GM19452 (cell line): ENCODE results near the gene LHX5.

Experiments used
- ATAC-seq: cut with Tn5 transposase; IDR thresholded peaks from one replicate; pipeline ENCODE4 v1.9.1; 2021; ENCODE audit not compliant: unreplicated experiment

The LHX5 gene

DNA sequence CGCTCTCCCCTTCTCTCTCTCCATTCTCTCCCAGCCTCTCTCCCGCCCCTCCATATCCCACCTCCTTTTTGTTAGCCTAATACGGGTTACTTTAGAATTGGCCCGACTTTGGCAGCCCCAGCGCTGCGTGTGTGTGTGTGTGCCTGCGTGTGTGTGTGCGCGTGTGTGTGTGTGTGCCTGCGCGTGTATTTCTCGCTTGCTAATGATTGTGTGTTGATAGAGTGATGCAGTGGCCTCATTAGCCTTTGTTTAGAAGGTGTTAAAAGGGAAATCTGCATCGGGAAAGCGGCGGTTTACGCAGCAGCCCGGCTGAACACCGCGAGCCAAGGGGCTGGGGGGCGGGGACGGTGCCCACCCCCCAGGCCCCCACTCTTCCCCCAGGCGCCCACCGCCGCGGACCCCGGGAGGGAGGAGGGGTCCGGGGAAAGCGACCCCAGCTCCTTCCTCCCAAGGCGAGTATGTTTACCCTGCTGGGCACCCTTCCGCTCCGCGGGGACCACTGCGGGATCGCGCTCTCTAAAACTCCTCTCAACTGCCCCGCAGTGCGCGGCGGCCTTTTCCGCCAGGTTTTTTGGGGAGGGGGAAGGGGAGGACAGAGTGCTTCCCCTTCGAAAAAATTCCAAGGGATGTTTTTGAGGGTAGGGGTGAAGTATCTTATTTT is 6.8 kb upstream of the LHX5 start:
- ATAC-seq, result no peak

DNA sequence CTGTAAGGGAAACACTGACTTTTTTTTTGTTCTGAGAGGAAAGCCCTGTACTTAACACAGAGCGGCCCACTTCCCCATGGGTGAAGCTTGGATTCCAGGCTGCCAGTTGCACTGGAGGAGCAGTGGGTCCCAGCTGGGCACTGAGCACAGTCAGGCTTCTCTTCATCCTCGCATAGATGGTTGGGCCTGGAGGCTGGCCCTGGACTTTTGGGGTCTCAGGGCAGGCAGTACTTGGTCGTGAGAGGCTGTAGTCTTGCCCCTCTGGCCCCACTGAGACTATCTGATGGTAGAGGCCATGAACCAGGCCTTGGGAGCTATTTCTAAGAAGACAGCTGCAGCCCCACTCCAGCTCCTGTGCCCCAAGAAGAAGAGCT is 6.2 kb upstream of the LHX5 start:
- ATAC-seq, result no peak

DNA sequence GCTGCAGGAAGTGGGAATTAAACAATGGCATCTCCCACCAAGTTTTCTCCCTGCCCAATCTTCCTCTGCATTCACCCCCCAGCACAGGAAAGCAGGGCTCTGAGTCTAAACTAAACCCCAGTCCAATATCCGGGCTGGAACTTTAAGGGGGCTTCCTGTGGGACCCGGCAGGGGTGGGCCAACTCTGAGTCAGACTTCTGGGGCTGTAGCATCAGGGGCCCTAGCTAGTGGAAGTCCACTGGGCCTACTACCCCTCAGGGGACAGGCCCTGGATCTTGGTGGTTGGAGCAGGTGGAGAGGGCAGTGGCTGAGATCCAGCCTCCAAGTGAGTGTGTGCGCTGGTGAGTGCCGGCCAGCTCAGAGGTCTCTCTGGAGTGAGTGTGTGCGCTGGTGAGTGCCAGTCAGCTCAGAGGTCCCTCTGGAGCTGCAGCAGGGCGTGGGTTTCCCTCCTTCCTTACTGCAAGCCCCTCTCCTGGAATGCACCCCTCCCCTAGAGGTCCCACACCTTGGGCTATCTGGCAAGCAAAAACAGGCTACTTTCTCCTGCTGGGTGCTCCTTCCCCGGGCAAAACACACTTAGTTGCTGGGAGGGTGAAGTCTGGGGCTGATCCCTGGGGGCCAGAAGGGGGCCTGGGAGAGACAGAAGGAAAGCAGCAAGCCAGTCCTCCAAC is 5.6 kb upstream of the LHX5 start:
- ATAC-seq, result no peak

DNA sequence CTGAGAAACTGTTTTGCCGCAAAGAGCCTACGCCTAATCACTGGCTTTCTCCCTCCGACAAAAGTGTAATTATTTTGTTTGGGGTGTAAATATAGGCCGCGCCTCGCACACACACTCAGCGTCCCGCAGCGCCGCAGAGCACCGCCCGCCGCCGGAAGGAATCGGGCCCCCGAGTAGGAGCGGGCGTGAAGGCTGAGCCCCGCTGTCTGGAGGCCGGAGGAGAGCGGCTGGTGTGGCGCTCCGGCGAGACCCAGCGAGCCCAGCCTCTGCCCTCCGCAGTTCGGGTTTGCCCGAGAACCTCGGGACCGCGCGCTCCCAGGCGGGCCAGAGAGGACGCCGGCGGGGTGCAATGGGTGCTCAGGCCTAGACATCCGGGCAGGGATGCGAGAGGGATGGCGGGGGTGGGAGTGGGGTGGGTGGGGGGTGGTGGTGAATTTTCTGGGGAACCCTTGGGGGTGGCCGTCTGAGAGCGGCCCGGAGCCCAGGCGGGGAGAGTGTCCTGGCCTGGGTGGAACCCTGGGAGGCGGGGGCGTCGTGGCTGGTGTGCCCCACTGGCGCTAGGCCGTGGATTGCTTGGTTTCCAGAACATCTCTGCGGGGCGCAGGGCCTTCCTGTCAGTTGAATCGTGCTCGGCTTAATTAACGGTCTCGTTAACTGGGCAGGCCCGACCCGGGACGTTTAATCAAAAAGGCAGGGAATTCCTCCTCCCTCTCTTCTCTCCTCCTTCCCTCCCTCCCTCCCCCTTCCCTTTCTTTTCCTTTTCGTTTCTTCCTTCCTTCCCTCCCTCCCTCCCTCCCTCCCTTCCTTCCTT is 4.7 kb upstream of the LHX5 start:
- no peak for ATAC-seq

DNA sequence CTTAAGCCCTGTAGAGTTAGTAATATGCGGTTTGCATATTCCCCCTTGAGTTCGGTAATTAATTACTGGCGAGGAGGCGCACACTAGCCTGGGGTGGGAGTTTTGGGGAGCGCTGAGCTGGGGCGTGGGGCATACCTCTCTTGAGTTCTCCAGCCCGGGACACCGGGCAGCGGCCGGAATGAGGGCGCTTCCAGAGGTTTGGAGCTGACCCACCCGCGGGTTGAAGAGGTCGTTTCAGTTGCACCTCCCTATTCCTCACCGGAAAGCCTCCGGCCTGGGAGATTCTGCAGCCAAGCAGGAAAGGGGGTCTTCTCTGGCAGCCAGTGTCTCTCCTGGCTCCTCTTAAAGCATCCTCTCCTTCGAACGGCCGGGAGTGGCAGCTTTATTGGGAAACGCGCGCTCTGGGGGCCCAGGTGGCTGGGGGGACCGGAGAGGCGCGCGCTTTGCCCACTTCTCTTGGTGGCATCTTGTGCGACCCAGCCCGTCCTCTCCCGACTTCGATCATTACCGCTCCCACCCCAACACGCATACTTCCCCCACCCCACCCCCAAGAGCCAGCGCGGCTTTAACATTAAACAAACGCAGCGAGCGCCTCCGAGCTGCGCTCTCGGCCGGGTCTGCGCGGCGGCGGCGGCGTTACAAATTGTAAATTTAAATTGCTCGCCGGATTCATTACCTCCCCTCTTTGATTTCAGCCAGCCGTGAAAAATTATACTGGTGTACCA is 3.9 kb upstream of the LHX5 start:
- ATAC-seq, result no peak

DNA sequence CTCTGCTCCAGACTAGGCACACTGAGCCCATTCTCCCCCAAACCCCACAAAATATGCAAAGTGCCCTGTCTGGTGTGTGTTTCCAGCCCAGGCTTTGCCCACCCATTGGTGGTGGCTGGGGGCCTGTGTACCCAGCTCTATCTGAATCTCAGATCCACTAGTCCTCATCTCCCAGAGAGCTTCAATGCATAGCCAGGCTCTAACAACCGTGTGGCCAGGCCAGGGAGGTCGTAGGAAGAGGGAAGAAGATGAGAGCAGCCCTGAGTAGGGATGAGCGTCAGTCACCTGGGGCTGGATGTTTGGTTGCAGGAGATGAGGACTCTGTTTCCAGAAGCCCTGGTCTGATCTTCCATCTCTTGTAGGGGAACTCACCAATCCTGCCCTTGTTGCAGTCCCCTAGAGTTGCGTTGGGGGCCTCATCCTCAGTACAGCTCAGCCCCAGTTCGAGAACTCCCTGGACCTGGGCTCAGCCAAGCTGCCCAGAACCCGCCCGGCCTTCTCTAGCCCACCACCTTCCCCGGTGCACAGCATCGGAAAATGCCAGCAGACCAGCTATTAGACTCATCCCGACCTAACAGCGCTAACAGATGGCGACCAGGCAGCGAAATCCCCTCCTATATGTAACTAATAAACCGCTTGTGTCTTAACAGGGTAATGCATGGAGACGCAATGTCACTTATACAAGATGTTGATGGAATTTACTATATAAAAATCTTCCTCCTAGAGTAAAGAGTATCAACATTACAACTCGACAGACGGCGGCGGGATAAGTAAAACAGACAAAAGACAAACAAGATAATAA is 3.2 kb upstream of the LHX5 start:
- no peak for ATAC-seq

DNA sequence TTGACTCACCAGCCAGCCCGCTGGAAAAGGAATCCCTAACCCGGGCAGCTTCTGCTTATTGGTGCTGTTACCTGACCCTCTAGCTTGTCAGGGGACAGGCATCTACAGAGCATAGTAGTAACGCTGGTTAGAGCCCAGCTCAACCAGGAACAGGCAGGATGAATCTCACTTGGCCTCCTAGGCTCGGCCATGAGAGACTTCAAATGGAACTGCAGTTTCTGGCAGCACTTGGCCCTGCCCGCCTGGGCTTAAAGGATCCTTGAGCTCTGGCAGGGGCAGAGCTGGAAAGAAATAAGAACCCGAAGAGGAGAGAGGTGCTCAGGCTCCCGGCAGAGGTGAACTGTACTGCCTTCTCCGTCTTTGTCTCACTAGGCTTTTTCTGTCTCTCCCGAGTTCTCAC is 2.3 kb upstream of the LHX5 start:
- ATAC-seq, result no peak

DNA sequence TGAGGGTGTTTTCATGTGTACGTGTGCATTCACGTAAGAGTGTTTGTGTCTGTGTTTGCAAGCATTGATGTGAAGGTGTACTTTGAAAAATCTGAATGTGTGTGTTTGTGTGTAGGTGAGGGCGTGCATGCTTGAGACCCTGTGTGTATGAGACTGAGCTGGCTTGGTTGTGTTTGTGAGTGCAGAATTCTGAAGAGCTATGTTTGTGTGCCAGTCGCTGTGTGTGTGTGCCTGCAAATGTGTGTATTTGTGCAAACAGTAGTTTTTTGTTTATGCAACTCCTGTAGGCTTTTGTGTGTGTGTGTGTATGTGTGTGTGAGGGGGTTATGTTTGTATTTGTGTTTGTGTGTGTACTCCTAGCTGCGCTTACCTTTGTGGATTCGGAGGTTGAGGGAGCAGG is 1.7 kb upstream of the LHX5 start:
- no peak for ATAC-seq

DNA sequence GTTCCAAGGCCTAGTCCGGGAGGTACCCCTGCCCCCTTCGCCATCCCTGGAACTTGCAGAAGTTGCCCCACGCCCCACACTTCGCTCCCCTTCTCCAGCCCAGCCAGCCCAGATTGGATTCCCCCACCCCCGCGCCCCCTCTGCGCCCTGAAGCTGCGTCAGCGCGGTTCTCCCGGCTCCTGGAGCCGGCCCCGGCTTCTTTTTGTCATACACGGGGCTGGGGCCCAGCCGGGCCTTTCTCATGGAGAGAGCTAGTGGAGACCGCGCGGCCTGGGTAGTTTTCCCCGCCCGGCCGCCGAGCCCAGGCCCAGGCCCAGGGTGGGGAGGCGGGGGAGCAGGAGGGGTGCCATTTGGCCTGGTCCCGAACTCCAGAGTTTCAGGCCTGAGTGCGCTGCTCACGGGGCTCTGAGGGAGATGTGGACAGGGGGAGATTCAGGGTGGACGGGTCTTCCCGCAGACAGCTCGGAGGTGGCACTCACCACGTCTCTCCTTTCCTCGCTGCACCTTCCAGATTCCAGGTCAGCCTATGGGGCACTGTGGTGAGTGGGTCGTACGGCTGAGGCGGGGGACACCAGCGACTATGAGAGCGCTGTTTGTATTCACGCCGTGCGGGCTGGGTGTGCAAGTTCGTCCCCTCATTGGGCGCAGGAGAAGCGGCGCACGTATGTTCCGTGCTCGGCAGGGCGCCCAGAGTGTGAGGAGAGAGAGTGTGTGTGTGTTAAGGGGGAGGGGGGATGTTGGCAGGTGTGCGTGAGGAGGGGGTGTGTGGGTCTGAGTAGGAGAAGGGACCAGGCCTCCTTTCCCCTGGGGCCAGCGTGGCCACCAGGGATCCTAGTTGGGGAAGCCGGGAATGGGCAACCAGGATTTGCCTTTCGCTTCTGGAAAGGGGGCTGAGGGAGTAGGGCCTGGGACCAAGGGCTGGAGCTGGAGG is 785 bp upstream of the LHX5 start:
- no peak for ATAC-seq

DNA sequence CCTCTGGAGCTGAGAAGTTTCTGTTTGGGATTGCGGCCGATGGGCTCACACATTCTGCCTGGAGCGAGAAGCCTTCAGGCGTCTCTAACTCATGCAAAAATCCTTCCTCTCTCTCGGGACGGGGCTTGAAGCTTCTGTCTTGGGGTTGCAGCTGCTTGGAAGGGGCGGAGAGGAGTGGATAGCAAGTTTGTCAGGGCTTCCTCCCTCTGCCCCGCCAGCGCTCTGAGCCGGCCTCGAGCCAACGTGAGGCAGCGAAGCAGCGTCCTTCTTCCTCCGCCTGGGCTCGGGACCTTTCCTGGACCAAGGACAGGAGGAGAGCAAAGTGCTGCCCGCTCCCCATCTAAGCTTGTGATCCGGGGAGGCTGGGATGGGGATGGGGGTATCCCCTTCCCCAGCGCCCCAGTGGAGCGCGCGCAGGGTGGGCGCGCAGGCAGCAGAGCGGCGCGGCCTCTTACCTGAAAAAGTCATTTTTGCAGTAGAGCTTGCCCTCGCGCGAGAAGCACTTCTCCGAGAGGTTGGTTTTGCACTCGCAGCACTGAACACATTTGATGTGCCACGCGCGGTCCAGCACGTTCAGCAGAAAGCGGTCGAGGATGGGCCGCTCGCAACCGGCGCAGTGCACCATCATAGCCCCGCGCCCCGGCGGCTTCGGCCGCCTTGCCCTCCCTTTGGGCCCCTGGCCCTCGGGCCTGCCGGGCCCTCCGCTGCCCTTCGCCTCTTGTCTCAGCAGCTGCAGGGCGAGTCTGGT is 626 bp downstream of the LHX5 start:
- no peak for ATAC-seq

DNA sequence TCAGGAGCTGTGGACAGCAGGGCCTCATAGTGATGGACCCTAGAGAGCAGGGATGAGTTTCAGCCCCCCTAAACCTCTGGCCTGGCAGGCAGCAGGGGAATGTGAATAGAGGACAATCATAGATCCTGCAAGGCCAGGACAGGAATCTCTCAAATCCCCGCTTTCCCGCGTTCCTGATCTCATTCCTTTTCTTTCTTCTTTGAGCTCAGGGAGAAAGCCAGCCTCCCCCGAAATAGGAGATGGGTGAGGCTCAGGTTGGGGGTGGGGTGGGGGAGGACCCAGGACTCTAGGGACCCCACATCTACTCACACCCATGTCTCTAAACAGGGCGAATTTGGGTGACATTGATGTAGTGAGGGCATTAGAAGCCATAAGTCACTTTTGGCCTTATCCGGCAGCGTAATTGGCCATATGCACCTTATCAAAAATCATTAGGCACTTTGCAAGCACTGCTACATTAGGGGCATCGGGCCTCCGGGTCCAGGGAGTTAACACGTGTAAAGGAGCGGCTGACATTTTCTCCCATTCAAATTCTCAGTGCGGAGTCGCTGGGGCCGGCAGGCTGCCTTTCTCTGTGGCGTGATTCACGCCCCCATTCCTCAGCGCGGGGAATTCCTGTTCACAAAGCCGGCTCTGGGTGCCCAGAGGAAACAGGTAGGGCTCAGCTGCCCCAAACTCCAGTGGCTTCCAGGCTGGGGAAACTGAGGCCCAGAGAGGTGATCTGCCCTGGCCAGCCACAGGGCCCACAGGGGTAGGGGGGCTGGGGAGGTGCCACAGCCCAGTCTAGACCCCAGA is 1.5 kb downstream of the LHX5 start:
- no peak for ATAC-seq

DNA sequence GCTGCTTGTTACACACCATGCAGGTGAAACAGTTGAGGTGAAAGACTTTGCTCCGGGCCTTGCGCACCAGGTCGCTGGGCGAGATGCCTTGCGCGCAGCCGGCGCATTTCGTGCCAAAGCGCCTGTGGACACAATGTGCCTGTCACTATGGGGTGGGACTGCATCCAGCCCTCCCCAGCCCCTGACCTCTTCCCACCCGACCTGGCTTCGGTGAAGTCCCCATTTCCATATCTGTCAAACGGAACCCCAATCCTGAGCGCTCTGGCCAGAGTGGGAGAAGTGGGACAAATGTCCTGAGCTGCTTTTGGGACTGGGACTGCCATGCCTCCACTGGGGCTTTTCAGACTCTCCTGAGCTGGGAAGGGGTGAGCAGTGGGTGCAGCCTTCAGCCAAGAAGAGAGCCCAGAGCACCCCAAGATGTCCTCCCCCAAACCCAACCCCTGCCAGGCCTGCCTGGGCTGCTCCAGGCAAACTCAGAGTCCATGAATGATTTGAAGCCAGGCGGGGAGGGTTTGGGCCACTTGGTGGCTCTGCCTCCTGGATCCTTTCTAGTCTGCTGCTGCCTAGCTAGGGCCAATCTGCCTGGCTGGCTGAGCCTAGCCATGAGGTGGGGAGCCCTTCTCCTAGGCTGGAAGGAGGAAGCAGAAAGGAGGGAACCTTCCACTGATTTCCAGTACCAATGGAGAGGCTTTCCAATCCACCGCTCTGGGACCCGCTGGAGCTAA is 2.3 kb downstream of the LHX5 start:
- no peak for ATAC-seq

DNA sequence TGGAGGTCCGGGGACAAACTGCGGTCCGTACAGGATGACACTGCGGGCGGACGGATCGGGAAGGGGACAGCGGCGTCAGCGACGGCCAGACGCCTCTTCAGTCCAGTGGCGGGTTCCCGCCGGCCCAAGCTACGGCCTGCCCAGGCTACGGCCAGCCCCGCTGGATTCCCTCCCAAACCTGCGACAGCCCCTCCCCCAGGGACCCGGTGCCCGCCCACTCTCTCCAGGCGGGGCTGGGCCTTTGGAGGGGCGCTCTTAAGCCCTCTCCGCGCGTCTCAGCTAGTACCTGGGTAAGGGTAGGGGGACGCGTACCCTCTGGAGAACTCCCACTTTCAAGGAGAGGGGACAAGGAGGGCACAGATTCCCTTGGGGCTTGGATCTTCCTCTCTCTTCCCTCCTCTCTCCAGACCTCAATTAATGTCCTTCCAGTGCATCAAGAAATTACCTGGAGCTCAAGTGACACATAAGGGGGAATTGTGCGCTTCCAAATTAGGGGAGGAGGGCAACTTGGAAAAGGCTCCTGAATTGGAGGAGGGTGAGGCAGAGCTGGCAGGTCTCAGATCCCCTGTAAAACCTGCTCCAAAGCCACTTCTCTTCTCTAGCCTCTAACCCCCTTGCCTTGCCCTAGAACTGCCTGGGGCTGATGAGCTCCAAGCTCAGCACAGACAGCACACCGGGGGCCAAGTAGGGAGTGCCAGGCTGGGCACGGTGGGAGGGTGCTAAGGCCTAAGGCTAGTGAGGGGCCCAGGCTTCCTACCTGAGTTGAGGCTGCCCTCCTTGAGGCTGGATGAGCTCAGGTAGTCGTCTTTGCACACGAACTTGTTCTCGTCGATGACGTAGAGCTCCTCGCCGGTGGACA is 3.1 kb downstream of the LHX5 start:
- ATAC-seq, result no peak

DNA sequence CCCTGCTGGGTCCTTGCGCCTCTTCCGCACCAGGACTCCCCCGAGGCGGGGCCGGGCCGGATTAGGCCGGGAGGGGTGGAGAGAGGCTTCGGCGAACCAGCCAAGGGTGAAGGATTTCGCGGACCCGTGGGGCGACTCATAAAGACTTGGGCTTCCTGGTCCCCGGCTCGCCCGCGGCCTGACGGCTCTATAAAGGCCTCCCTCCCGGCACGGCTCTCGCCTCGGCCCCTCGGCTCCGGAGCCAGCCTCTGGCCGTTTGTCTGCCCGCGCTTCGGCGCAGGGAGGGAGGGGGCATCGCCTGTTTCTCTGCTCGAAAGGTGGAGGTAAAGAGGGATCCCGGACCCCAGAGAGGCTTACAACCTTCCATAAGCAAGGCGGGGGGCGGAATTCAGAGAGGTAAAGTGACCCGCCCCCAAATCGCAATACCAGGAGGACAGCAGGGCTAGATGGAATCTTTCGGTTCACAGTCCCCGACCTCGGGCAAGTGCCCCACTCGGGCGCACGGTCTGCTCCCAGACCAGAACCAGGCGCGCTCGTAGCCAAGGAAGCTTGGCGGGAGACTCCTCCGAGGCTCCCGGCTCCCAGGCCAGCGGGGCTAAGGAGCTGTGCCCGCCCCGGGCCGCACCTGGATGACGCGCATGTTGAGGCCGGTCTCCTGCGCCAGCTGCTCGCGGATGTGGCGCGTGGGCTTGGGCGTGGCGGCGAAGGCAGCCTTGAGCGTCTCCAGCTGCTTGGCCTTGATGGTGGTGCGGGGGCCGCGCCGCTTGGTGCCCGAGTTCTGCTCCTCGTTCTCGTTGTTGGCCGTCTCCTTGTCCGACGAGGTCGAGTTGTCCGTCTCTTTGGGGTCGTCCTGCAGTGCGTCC is 3.9 kb downstream of the LHX5 start:
- no peak for ATAC-seq

DNA sequence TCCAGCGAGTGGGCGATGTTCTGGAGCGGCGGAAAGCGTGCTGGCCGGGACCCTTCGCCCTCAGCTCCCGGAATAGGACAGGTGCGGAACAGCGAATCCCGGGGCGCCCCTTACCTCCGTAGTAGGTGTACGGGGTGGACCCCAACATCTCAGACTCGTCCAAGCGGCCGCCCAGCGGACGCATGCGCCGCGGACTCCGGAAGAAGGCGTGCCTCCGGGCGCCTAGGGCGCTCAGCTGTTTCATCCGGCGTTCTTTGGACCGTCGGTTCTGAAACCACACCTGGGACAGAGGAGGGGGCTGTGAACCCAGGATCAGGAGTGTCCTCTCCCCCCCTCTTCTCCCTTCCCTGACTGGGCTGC is 4.5 kb downstream of the LHX5 start:
- ATAC-seq, result no peak
